Measurements from ENCODE around the gene PEX16.

PEX16 gene

DNA sequence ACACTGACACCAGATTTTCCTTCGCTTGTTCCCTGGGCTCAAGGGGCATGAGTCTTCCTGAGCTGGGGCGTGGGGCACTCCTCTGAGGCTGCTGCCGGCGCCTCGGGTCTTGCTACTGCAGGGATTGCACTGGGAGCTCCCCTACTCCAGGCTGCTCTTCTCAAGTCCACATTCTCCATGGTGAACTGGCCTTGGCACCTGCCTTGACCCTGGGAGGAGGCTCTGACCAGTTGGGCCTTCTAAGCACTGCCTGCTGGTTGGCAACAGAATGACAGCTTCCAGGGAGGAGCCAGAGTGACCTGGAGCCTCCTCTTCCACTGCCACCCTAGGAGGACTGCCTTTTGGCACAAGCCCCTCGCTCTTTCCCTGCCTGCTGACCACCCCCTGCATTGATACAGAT, 20.1 kb downstream of the PEX16 start:
- no peak for DNase-seq

DNA sequence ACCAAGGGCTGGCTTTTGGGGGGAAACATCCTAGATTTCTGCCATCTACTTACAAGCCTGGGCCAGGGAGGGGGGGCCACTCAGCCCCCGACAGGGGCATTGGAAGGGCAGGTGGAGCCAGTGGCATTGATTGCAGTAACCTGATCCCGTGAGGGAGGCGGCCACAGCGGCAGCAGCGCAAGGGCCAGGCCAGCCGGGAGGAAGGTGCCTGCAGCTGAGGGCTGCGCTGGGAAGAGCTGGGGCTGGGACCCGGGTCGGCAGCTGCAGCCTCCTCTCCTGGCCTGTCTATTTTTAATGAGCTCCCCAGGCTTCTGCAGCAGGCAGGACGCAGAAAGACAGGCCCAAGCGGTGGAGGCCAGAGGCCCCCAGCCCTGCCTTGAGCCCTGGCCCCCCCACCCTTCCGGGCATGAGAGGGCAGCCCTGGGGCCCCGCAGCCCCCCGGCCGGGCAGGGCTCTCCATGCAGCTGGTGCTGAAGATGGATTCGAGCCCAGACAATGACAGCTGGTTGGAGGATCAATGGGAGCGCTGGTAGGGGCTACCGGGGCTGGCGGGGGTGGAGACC, 21.2 kb downstream of the PEX16 start:
- no peak for DNase-seq

DNA sequence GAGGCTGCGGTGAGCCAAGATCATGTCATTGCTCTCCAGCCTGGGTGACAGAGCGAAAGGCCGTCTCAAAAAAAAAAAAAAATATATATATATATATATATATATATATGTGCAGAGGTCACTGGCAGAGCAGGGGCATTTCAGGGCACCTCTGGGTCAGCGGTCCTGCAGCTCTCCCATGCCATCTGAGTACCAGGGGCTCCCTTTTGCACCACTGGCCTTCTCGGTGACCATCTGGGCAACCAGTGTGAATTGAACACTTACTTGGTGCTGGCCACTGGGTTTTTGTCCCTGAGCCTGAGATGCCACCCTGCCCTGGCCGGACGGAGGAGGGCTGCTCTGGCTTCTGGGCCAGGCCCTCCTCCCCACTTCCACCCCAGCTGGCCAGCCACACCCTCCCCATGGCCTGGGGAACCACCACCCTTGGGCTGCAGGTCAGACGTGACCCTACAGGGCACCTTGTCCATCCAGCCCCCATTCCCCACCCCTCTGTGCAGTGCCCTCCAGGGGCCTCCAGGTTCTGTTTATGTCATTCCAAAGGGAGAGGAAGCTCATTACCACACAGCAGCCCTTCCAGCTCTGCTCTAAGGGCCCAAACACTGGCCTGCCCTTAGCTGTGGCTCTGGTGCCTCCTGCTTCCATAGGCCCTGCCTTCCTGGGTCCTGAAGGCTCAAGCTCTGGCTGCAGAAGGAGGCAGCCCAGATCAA, 22.0 kb downstream of the PEX16 start:
- no peak for DNase-seq

DNA sequence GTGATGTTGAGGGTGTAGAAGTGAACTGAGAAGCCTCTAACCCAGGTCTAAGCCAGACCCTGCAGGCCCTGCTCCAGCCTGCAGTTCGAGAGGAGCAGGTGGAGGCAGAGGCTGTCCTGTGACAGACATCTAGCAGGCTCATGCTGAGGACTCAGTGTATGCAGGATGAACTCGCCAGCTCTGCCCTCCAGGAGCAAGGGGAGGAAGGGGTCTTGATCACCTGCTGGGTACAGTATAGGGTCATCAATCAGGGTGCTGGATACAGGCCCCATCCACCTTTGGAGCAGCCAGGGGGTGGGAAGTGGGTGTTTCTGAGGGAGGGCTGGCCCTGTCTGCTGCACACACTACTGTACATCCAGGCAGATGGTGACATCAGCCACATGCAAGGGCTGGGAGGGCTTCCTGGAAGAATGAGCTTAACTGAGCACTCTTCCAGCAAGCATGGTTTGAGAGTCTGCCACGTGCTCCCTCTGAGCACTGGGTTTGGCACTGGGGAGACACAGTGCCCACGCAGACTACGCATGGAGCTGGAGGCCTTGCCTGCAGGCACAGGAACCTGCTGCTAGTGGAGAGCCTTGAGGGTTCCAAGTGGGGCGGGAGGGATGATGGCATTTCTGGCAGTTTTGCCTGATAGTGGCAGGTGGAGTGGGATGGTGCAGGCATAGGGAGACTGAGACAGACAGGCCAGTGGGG, 23.0 kb downstream of the PEX16 start:
- no peak for DNase-seq

DNA sequence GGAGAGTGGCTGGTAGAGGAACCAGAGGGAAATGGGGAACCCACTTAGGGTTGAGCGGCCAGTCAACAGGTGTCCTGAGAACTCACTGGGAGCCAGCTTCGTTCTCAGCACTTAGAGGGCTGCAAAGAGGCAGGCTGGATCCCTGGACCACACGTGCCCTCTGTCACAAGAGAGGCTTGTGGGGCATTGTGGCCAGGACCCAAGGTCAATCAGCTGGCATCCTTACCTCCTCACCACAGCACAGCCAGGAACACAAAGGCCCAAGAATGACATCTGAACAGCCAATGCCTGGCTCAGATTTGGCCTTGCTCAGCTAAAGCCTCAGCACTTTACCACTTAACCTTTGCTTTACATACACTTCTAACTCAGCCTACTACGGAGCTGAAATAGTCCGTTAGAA, 24.8 kb downstream of the PEX16 start:
- no peak for DNase-seq

DNA sequence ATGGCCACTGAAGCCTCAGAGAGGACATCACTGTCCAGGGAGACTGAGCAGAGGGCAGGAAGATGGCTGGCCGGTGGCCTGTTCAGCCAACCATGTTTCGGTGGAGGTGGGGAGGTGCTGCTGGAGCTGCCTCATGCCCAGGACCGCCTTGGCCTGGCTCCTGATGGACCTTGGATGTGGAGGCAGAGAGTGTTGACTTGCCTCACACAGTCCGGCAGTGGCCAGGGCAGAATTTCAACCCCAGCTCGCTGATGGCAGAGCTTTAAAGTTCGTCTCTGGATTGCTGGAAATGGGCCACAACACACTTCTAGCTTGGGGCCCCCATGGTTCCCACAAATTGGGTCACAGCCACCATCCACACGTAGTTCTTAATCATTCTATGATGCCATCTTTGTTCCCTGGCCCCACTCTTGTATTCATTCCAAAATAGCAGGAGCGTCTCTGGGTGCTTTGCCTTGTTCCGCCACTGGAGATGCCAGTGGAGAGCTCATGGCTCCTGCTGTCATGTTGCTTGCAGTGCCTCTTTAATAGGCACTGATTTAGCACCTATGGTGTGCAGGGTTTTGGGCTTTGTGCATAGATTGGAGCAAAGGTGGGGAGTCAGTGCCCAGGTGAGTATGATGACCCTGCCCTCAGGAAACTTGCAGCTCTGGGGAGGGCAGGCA, 26.7 kb downstream of the PEX16 start:
- DNase-seq: no peak

DNA sequence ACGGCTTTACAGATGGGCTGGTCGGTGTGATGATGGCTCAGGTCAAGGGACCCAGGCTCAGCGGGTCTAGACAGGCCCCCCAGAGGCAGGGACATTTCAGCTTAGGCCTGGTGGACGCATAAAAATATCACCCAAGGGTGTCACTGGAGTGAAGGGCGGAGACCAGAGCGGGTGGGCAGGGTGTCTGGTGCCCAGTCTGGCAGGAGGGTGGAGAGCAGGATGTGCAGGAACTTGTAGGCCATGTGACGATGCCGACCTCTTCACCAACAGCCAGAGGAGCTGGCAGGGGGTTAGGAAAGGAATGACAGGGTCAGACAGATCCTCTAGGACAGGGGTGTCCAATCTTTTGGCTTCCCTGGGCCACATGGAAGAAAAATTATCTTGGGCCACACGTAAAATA, 27.7 kb downstream of the PEX16 start:
- no peak for DNase-seq

DNA sequence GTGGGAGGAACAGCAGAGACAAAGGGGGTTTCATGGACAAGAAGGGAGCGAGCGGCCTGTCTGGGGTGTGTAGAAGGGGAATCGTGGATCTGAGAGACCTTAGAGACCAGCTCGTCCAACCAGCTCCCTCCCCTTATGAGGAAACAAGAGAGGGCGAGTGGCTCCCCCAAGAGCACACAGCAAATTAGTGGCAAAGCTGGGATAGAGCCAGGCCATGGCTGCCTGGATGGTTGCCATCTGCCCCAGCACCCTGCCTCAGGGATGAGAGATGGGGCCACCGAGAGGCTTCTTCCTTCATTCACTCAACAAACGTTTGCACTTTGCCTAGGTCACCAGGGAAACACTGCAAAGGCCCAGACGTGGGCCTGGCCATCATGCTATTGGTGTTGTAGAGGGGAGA, 28.1 kb downstream of the PEX16 start:
- DNase-seq: no peak

DNA sequence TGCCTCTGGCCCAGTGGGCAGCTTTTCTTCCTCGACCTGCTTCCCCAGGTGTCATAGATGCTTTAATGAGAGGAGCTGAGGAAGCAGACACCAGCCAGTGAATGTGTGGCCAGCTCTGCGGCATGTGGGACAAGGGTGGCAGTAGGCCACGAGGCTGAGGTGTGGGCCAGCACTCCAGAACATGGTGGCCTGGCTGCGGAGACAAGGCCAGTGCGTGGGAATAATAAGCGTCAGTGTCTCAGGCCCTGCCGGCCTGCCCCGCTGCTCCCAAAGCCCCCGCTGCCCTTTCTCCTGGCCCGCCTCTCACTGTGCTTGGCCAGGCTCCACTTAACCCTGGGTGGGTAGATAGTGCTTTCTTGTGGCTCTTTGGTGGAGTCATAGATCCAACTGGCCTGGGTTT, 30.1 kb downstream of the PEX16 start:
- DNase-seq: no peak

DNA sequence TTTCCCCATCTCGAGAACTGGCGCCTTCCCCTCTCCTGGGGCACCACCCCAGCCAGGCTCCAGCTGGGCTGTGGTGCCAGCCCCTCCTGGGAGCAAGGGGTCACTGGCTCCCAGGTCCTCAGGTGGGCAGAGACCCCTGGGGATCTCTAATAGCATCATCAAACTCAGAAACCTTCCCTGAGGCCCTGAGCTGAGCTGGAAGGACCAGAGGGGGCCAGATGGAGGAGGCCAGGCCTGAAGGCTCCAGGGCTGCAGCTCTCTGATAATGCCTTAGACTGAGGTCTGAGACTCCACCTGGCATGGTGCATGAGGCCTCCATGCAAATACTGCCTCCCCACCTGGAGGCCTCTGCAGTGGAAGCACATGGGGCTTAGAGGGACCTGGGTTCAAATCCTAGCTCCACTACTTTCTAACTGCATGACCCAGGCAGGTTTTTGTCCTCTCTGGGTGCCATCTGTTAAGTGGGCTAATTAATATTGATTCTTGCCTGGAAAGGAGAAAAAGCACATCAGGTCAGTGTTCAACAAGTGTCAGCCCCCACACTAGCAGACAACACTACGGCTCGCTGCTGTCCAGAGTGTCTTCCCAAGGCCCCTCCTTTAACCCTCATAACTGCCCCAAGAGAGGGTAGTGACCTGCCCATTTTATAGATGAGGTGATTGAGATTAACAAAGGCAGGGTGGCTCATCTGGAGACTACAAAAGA, 30.7 kb downstream of the PEX16 start:
- DNase-seq: no peak

DNA sequence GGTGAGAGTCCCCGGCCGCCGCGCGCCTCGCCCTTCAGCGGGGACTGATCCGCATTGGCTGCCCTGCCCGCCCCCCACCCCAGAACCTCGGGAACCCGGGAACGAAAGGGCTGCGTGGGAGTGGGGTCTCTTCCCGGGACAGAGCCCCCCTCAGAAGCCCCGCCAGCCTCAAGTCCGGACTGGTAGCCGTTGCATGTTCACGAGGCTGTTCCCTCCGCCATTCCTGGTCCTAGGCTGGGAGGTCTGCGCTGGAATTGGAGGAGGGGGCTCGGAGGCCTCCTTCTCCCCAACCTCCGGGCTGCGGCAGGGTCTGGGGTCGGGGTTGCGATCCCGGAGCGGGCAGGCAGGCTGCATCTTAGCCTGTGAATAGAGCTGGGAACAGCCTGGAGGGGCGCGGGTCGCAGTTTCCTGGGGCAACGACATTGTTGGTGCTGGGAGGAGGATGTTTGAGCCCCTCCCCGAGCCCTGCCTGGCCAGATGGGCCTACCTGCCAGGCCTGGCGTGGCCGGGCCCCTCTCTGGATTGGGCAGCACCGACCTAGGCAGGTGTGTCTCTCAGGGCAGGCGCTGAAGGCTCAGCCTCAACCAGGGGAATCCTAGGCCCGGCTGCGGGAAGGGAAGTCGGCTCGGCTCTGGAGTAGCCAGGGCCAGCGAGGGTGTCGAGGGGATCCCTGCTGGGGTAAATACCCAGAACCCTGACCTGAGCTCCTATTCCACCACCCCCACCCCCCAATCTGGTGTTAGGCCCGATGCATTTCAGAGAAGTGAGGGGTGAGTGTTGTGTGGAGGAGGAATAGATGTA, 31.6 kb downstream of the PEX16 start:
- DNase-seq: no peak

DNA sequence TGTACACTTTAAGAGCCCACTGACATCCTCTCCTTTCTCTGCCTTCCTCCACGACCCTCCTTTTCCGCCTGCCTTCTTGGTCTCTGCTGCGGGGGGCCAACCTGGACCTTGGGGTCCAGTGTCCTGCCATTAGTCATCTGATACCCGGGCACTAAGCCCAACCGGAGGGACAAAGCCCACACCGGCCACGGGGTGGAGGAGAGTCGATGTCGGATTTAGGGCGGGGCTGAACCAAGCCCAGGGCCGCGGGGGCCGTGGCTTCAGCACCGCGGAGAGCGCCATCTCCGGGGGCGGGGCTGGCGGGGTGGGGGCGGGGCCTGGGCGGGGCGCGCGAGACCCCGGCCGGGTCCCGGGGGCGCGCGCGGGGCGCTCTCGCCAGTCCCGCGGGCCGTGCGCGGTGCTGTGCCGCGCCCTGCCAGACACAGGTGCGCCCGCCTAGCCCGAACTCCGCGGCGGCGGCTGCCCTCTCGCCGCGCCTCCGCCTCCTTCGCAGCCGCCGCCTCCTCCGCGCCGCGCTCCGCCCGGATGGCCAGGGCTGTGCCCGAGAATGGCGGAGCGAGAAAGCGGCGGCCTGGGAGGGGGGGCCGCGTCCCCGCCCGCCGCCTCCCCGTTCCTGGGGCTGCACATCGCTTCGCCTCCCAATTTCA, 32.3 kb downstream of the PEX16 start, which contains the start of gene MAPK8IP1:
Gene MAPK8IP1, plus strand, starts transcription at position 378 of the 647 bp plus-strand sequence. Its CDS starts 170 bp downstream, at position 548.
- peak; percentile 37 for DNase-seq

DNA sequence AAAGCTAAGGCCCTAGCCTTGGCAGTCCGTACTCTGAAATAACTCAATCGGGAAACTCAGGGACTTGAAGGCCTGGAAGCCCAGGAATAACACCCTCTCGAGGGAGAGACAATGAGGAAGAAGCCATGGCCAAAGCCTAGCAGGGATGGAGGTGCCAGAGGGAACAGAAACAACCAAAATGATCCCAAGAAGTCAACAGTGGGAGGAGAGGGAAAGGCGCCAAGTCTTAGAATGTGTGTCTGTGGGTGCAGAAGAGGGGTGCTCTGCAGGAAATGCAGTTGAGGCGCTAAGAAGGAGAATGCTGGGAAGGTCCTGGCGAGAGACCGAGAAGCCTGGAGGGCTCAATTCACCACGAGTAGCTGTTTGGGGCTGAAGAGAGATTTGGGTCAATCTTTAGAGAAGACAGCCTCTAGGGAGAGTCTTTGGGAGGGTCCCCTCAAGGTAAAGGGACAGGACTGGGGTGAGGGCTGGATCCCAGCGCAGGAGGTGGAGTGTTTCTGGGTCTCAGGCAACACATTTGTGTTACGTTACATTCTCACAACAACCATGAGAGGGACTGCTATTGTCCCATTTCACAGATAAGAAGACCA, 33.0 kb downstream of the PEX16 start:
- DNase-seq: no peak

DNA sequence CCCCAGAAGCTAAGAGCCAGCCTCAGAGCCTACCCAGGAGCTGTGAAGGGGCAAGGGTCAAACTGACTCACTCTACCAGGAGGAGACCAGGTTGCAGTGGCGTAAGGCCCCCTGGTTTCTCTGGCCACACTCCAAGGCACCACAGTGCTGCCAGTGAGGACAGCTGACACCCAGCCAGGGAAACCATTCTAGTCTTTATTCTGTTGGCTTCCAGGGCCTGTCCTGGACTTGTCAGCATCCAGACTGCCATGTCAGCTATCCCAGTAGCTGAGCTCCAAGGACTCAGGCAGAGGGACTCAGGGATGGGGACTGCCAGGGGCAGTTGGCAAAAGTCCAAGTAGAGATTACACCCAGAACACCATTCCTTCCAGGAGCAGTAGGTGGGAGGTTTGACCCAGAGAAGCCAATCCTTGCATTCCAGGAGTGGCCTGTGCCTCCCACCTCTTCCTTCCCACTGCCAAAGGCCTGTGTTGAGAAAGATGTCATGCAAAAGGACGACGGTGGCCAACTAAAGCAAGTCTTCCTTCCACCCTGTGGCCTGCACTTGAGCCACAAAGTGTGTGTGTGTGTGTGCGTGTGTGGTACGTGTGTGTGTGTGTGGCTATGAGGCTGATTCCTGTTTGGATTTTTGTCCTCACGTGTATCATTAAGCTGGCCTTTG, 35.8 kb downstream of the PEX16 start:
- DNase-seq: no peak

DNA sequence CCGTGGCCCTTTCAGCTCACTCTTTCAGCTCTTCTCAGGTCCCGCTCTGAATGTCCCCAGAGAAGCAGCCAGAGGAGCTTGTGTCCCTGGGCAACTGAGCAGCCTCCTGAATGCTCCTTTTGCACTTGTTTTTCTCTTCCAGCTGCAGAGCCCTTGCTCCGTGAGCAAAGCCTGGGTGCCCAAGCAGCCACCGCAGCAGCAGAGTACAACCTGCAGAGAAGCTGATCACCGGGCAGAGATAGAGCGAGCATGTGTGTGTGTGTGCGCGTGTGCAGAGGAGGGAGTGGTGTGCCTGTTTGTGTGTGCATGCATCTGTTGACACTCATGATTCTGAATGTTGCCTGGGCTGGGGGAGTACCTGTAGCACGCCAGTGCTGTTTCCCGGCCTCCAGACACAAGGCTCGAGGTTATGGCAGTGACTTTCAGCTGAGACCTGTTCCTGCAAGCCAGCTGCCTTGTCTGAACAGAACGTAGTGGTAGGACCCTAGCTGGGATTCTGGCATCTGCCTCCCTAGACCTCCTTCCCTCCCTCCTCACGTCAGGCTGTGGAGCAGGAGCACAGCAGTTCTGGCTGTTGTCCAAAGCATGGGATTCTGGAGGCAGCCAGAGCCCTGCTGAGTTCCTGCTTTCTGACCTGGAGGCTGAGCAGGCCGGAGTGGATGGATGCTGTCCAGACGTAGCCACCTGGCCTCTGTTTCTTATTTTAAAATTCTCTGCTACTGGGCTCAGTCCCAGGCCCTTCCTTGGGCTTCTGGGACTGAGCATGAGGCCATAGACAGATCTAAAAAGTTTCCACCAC, 36.7 kb downstream of the PEX16 start:
- no peak for DNase-seq

DNA sequence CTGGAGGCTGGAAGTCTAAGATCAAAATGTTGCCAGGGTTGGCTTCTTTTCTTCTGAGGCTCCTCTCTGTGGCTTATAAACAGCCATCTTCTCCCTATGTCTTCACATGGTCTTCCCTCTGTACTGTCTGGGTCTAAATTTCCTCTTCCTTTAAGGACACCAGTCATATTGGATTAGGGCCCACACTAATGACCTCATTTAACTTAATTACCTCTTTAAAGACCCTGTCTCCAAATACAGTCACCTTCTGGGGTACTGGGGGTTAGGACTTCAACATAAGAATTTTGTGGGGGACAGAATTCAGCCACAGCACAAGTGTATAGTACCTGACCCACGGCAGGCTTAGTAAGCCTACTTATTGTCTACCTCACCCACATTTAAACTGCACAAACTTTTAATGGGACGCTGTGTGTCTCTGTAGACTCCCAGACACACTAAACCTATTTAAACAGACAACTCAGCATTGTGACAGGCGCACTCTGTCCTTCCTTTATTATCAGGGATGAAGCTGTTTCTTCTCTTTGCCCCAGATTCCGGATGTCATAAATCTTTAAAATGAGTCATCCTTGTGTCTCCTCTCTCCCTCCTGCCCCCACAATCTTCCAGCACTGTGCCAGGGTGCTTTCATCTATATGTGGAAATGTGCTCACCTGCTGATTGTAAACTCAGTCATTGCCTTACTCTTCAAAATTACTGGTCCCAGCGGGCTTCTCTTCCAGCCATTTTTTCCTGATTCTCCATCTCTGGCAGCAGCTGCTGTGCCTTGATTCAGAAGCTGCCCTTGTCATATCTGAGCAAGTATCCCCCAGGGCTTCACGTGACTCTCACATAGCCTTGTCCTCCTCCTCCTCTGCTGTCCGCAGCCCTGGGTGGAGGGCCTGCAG, 37.6 kb downstream of the PEX16 start:
- DNase-seq: peak; percentile 66

DNA sequence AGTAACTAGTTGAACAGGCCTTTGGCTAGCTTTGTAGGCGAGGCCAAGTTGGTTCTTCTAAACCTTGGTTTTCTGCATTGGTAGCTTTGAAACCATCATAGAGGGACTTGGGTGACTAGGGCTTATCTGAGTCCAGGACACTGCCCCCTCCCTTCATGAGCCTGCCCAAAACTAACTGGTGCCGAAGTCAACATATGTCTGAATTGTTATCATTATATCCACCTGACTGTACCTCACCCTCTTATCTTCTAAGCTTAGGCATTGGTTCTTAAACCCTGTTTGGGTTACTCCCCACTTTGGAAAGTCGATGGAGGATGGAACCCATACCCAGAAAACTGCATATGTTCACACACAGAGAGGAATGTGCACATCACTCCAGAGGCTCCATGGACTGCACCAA, 39.8 kb downstream of the PEX16 start:
- DNase-seq: no peak

DNA sequence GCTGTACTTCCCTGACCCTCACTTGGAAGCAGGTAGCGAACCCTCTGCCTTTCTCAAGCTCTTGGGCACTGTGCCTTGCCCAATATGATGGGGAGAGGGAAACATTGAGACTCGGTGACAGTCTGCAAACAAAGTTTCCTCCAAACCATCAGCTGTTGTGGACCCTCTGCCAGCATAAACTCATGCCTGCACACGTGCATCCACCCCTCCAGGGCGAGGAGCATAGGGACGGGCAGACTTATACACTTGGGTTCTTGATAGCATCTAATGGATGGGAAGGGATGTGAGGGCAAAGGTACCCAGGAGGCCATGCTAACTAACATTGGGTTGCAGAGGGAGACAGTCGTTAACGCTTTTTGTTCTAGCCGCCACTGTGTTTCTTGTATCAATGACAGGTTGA, 40.5 kb downstream of the PEX16 start:
- DNase-seq: no peak

DNA sequence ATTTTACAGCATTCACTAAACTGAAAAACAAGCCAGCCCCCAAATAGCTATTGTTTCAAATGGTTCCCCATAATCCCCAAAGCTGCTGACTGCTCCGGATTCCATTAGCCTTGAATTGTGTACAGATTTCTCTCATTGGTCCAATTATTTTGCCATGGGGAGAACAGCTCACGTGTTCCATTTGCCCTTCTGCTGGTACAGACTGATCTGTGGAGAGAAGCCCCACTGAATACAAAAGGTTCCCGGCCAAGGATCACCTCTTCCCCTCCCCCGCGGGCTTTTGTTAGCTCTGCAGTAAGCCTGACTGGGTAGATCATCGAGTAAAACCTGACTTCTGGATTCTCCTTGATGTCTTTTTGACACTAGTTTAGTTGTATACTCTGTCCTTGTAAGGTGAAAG, 41.3 kb downstream of the PEX16 start:
- no peak for DNase-seq
